C4-2B (cell line): ENCODE measurements around the gene MOB3B.

Experiments used
- ZFX ChIP-seq: fragments of 450-650 bp; IDR thresholded peaks from 2 replicates; pipeline ENCODE4 v1.6.1; 2017
- TF ChIP-seq, protein P1 (sequence below): fragments of 450-650 bp; conservative IDR thresholded peaks from 2 replicates; pipeline ENCODE4 v1.5.1; 2017; ENCODE audit warnings: mild to moderate bottlenecking

- TF ChIP-seq, protein P1, sequence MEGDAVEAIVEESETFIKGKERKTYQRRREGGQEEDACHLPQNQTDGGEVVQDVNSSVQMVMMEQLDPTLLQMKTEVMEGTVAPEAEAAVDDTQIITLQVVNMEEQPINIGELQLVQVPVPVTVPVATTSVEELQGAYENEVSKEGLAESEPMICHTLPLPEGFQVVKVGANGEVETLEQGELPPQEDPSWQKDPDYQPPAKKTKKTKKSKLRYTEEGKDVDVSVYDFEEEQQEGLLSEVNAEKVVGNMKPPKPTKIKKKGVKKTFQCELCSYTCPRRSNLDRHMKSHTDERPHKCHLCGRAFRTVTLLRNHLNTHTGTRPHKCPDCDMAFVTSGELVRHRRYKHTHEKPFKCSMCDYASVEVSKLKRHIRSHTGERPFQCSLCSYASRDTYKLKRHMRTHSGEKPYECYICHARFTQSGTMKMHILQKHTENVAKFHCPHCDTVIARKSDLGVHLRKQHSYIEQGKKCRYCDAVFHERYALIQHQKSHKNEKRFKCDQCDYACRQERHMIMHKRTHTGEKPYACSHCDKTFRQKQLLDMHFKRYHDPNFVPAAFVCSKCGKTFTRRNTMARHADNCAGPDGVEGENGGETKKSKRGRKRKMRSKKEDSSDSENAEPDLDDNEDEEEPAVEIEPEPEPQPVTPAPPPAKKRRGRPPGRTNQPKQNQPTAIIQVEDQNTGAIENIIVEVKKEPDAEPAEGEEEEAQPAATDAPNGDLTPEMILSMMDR = no peak
- TF ChIP-seq ZFX = no peak
Measured at GRCh38 chr9:27344776-27345175, 184.8 kb downstream of the MOB3B start.
